ENCODE results near the gene LSM12. TPM values are rescaled to one million over a fixed set of nuclear protein-coding genes. Genes with fewer than 3 reads are reported as not detected.

The LSM12 gene
- total and polyA plus RNA-seq, 2 donors (not counting 3 experiments of a cell fraction or from before 2014, with no cell fraction given) = 36.5 to 68.9 TPM

GRCh38 chr17:44000141-44000860, 66.2 kb downstream of the LSM12 start:
- Histone ChIP-seq H3K27ac (ENCODE audit: insufficient read depth, low read depth, low read length) (no peak overlapping the region), H4K20me1 (replicated peaks; ENCODE audit: control insufficient read depth, extremely low read depth, insufficient read depth, low read length) (no peaks in the 10 kb centered on the region), H3K27me3 (ENCODE audit: control insufficient read depth in 2 of 2, insufficient read depth in 2 of 2, low read length in 2 of 2) (no peaks in the 10 kb centered on the region), H3K4me1 (ENCODE audit: control insufficient read depth, extremely low read depth, insufficient read depth, low read length) (peaks cover 23% of the 10 kb centered on the region), H3K4me3 (replicated peaks in 1 of 3; ENCODE audit: insufficient read depth in 1 of 3, low read depth in 1 of 3, low read length in 3 of 3) (no peak overlapping the region), H3K9ac (replicated peaks; ENCODE audit: extremely low read depth, insufficient read depth, low read length) (no peak overlapping the region), H2AFZ (ENCODE audit: low read depth, low read length) (no peak overlapping the region), H3K36me3 (ENCODE audit: control insufficient read depth in 2 of 2, extremely low read depth in 1 of 2, insufficient read depth in 2 of 2, low read length in 2 of 2) (no peaks in the 10 kb centered on the region), H3K4me2 (ENCODE audit: insufficient read depth, low read length) (no peak overlapping the region), H3K79me2 (ENCODE audit: control insufficient read depth, insufficient read depth, low read length) (peaks cover 5% of the 10 kb centered on the region), H3K9me1 (replicated peaks; ENCODE audit: control insufficient read depth, extremely low read depth, insufficient read depth, low read length) (no peaks in the 10 kb centered on the region), H3K9me3 (replicated peaks; ENCODE audit: control insufficient read depth, insufficient read depth, low read length) (no peaks in the 10 kb centered on the region)
- no TSS peak for BruUV-seq (replicated peaks)
- DNase-seq (ENCODE audit: low read depth, low spot score) (no peak), FAIRE-seq (no peak)
- dilution Hi-C loops (cut with MboI; ENCODE audit: extremely low pct_ligation_motif_present, low sequenced_read_pairs) = no loop called here
- CTCF ChIA-PET = interaction anchor here (12.7 kb wide), 1 partner anchor 57 kb away, joined by 182 read pairs; the partner anchor contains the start of gene PPY
- TF ChIP-seq FOS (IDR thresholded peaks at IDR 0.05; ENCODE audit: borderline replicate concordance, insufficient read depth, low read length) = no peak
- no peak for TF ChIP-seq POLR2AphosphoS5 (IDR thresholded peaks at IDR 0.05; ENCODE audit: insufficient read depth, low read depth, low read length)
- TF ChIP-seq MAX (IDR thresholded peaks at IDR 0.05; ENCODE audit: insufficient read depth, insufficient read length) = no peak
- TF ChIP-seq JUN (IDR thresholded peaks at IDR 0.05; ENCODE audit: borderline replicate concordance, insufficient read depth, insufficient read length, low read depth) = no peak
- TF ChIP-seq EZH2 (IDR thresholded peaks at IDR 0.05; ENCODE audit: borderline replicate concordance, low read depth, low read length, severe bottlenecking) = no peak
- TF ChIP-seq POLR2A (IDR thresholded peaks at IDR 0.05; ENCODE audit: low read depth, low read length) = no peak
- no peak for TF ChIP-seq MYC (IDR thresholded peaks at IDR 0.05; ENCODE audit: low read depth, low read length)
- TF ChIP-seq GATA2 (IDR thresholded peaks at IDR 0.05; ENCODE audit: insufficient read depth, insufficient read length, low read depth, low read length) = no peak
- TF ChIP-seq CTCF (IDR thresholded peaks at IDR 0.05; ENCODE audit: extremely low read depth in 1 of 2, insufficient read depth in 1 of 2, low read depth in 1 of 2, low read length in 2 of 2) = no peak
- POLR2A ChIA-PET = interaction anchor here (0.7 kb wide), 1 partner anchor 322 kb away, joined by 4 read pairs; no protein-coding TSS in a partner anchor
- intact Hi-C loops (cut with micrococcal nuclease) = loop anchor here (10.0 kb wide), 1 partner anchor 114 kb away; no protein-coding TSS in a partner anchor
